HTR-8/SVneo (cell line): ENCODE data around the gene SUGP2.

ENCODE experiments used
- DNase-seq: peaks from one replicate; pipeline ENCODE4 v3.0.0; 2011; ENCODE audit warnings: low spot score, mixed read lengths; ENCODE audit not compliant: insufficient read length
- FAIRE-seq: peaks from 2 replicates; lab custom pipeline; 2011; peaks lifted over from hg19 to GRCh38; lab: Jason Lieb, UNC

The SUGP2 gene

DNA sequence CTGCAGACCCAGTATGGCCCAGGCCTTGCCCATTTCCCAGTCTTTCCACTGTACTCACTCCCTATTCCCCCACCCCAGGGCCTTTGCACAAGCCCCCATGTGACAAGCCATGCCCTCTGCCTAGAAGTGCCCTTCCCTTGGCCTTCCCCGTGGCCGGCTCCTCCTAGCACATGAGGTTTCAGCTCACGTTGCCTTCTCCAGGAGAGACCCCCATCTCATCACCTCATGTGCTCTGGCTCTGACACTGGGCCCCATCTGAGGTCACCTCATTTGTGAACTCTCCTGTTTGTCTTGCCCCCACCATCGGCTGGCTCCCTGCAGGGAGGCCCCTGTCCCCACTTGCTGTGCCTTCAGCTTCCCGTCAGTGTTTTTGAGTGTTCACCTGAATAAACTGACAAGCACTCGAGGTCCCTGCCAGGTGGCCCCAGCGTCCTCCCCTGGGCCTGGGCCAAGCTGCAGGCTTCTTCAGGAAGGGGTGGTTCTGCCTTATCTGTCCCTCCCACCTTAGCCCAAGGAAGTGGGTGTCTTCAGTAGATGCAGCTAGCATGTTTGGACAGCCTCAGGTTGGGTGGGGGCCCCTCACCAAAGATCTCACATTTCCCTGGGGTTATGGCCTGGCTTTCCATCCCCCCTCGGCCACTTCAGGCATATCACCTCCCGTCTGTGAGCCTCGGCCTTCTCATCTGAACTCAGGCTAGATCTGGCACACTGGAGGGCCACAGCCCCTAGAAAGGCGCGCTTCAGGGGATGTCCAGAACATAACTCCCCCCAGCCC lies 26.7 kb upstream of the SUGP2 start:
- DNase-seq (no peak), FAIRE-seq (no peak)

DNA sequence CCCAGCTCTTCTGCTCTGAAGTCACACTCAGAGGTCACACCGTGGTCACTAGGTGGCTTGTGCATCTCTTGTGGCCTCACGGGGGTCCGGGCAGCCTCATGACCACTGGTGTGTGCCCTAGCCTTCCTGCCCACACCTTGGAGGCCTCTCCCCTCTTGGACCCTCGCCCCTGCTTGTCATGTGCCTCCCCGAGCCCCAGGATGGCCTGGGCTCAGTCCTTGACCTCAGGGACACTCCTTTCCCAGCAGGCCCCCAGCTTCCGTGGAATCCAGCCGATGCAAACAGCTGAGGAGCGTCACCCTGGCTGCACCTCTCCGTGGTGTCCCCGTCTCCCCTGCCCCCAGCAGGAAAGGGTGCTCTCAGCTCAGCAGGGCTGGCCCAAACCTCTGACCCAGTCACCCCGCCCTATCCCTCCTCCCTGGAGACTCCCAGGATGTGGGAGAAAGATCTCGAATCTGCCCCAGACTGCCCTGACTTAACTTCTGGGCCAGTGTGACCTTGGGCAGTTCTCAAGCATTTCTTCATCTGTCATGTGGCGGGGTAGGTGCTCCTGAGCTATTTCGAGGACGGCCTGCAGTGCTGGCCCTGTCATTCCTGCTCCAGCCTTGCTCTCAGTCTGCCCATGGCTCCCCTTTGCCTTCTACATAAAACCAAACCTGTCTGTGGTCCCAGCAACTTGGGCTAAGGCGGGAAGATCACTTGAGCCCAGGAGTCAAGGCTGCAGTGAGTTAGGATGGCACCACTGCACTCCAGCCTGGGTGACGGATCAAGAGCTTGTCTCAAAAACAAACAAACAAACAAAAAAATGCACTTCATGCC lies 25.9 kb upstream of the SUGP2 start:
- FAIRE-seq (peak; percentile 9), DNase-seq (no peak)

DNA sequence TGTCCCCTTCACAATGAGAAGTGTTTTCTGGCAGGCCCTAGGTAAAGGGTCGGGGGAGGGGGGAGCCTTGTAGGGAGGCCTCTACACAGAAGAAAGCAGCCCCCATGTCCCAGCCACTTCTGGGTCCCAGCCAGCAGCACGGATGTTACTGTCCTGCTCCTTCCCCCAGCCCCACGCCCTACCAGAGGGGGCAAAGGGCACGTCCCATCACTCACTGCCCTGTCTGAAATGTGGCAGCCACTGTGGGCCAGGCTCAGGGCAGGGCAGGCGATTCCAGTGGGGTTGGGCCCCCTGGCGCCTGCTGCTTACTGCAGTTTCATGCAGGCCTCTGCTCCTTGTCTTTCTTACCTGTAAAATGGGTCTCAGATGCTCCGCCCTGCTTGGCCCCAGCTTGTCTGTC lies 24.4 kb upstream of the SUGP2 start:
- DNase-seq, result no peak

DNA sequence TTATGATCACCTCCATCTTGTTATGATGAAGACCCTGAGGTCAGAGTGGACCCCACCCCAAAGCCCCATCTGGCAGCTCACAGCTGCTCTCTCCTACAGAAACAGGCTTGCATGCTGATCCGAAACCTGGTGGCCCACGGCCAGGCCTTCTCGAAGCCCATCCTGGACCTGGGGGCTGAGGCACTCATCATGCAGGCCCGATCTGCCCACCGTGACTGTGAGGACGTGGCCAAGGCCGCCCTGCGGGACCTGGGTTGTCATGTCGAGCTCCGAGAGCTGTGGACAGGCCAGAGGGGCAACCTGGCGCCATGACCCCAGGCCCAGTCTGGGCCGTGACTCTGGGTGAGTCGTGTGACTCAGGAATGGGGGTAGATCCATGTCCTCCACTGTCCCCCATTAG lies 24.0 kb upstream of the SUGP2 start:
- FAIRE-seq (no peak), DNase-seq (no peak)

More for the DNA sequence above, 24.4 kb upstream of the SUGP2 start:
- FAIRE-seq, result no peak

DNA sequence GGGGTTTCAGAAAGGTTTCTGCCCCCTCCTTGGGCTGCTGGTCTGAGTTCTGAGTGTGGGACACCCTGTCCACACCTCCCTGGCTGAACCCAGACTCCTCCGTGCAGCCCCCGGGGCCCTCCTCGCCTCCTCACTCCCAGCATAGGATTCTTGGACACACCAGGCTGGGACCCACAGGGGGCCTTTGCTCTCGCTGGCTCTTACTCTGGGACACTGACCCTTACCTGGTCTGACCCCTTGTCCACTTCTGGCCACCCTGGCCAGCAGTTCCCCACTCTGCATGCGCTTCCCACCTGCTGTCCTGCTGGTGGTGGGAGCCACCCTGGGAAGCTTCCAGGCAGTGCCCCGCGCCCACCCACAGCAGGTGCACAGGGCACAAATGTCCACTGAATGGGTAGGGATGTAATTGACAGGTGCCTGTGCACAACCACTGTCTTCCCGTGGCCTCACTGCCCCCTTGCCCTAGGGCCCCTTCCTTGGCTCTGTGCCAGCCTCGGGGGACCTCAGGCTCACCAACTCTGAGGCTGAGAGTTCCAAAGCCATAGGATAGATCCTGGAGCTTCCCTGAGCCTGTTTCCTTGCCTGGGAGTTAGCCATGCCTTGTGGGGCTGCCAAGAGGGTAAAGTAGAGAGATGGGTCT lies 23.4 kb upstream of the SUGP2 start:
- FAIRE-seq (no peak), DNase-seq (no peak)

DNA sequence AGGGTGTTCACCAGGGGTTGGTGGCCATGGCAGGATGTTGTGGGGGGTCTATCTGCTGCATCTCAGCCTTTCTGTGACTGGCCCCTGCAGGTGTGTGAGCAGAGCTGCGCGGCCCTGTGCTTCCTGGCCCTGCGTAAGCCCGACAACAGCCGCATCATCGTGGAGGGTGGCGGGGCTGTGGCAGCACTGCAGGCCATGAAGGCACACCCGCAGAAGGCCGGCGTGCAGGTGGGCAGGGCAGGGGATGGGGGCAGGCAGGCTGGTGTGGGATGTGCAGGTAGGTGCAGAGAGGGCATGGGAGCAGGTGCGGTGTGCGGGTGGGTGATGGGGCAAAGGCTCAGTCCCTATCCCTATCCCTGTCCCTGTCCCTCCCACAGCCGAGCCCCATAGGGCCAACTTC lies 22.4 kb upstream of the SUGP2 start:
- DNase-seq (no peak), FAIRE-seq (no peak)

DNA sequence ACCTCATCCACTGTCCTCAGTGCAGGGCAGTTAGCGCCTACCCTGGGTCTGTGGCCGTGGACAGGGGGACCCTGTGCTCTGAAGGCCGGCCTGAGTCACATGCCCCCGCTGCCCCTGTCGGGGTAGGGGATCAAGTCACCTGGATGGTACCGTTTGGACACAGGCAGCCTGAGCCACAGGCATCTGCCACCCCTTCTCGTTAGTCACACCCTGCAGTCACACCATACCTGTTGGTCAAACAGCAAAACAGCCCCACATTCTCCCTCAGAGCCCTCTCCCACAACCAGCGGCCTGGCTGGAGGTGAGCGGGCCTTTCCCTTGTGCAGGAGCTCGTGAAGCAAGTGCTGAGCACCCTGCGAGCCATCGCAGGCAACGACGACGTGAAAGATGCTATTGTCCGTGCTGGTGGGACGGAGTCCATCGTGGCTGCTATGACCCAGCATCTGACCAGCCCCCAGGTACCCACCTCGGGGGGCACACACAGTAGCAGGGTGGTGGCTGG lies 21.7 kb upstream of the SUGP2 start:
- FAIRE-seq, result no peak
- no peak for DNase-seq

DNA sequence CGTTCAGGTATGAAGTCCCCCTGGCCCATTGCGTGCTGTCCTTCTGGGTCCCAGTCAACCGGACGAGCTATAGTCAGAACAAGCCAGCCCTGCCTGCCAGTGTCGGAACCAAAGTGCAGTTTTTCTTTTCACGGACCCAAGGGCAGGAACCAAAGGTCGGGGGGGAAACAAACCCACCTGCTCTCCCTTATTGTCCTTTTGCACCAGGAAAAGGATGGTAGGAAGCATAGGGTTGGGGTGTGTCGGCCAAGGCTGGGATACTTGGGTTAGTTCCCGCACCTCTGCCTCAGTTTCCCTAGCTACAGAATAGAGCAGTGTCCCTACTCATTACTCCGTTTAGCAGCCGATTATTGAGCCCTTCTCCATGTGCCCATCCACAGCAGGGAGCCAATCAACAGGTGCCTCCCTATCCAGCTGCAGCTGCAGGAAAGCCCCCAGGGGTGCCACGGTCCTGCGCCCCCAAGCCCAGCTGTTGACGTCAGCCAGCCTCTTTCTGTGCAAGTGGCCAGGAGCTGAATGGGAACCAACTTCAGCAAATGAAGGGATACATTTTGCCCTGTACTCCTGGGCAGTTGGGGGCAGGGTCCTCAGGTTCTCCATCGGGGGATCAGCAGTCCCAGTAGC lies 21.1 kb upstream of the SUGP2 start:
- FAIRE-seq (no peak), DNase-seq (no peak)

DNA sequence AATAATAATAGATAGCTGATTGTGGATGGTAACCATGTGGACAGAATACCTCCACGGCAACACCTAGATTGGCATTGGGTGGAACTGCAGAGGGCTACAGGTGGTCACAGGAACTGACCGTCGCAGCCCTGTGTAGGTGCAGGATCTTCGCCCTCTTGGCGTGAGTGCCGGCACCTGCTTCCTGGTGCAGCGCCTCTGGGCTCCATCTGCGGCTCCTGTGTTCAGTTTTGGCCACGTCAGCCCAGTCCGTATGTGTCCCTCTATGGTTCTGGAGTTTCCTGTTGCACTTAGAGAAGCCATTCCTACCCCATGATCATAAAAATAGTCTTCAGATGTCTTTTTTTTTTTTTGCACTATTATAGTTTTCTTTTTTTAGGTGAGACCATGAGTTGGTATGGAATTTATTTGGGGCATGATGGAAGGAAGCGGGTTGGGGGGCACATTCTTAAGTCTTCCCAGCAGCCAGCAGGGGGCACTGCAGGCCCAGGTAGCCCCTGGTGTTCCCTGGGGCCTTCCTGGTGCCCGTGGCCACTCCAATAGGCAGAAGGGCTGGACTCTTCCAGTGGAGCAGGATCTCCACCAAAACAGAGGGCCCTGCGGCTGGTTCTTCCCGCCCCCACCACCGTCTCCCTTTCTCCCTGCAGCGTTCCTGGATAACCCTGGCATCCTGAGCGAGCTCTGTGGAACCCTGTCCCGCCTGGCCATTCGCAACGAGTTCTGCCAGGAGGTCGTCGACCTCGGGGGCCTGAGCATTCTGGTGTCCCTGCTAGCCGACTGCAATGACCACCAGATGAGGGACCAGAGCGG lies 20.4 kb upstream of the SUGP2 start:
- FAIRE-seq, result no peak

DNA sequence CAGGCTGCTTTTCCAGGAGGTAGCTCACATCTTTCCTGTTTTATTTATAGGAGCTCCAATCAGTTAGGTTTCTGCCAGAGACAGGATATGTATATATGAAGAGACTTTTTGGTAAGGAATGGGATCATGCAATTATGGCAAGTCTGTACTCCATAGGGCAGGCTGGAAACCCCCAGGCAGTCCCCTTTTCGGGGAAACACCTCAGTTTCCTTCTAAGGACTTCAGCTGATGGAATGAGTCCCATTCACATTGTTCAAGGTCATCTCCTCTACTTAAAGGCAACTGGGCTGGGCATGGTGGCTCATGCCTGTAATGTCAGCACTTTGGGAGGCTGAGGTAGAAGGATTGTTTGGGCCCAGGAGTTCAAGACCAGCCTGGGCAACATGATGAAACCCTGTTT lies 19.6 kb upstream of the SUGP2 start:
- DNase-seq (no peak), FAIRE-seq (no peak)

More for the DNA sequence above, 20.4 kb upstream of the SUGP2 start:
- peak; percentile 60 for DNase-seq

DNA sequence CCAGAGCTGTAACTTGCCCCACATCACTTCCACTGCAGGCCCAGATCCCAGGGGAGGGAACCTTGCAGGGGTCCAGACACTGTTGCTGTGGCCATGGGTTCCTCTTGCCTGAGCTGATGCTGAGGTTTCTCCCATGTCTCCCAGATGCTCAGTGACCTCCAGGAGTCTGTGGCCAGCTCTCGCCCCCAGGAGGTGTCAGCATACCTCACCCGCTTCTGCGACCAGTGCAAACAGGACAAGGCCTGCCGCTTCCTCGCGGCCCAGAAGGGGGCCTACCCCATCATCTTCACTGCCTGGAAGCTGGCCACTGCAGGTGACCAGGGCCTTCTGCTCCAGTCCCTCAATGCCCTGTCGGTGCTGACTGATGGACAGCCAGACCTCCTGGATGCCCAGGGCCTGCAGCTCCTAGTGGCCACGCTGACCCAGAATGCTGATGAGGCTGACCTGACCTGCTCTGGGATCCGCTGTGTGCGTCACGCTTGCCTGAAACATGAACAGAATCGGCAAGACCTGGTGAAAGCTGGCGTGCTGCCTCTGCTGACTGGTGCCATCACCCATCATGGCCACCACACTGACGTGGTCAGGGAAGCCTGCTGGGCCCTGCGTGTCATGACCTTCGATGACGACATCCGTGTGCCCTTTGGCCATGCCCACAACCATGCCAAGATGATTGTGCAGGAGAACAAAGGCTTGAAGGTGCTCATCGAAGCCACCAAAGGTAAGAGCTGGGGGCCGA lies 18.3 kb upstream of the SUGP2 start:
- DNase-seq, result no peak
- FAIRE-seq, result no peak

DNA sequence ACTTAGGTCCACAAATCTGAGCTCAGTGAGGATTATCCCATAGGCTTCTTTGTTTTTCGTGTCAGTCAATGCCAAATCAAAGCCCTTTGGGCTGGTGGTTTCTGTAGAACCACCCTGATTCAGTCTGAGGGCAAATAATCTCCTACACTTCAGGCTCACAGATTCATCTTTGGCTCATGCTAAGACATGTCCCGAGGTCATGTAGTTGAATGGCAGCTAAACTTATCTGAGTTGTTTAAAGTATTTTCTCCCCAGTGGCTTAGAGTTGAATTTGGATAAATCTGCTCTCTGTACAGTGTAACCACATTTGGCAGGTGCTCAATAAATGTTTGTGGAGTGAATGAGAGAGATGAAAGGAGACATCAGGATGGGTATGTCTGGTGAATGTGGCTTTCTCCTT lies 17.4 kb upstream of the SUGP2 start:
- FAIRE-seq (no peak), DNase-seq (no peak)

DNA sequence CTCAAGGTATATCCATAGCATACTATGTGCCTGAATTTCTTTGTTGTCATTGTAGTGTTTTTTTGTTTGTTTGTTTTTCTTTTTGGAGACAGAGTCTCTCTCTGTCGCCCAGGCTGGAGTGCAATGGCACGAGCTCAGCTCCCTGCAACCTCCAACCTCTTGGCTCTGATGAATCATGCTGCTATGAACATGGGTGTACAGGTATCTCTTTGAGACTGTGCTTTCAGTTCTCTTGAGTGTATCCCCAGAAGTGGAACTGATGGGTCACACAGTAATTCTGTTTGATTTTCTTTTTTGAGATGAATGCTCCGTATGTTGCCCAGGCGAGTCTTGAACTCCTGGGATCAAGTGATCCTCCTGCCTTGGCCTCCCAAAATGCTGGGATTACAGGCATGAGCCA lies 16.8 kb upstream of the SUGP2 start:
- DNase-seq (no peak), FAIRE-seq (no peak)

DNA sequence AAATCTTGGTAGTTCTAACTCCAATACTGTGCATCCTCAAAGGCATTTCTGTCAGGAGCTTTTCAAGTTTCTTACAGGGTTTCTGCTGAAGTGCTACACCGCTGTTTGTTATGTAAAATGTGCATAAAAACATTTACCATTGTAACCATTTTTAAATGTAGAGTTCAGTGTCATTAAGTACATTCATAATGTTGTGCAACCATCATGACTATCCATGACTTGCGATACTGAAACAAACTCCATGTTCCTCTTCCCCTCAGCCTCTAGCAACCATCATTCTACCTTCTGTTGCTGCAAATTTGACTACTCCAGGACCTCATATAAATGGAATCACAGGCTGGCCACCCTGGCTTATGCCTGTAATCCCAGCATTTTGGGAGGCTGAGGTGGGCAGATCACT lies 16.1 kb upstream of the SUGP2 start:
- FAIRE-seq (no peak), DNase-seq (no peak)

DNA sequence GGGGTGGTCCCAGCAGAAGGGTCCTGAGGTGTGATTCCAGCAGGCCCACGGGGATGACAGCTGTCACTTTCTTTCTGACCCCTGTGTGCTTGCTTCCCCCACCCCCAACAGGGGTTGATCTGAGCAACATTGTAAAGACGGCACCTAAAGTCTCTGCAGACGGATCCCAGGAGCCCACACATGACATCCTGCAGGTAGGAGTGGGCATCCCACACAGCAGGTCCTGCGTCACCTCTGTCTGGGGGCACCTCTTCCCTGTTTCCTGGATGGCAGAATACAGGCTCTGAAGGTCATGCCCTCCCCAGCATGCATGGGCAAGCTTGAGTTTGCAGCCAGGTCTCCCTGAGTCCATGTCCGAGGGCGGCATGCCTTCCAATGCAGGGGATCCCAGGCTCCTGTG lies 10.6 kb upstream of the SUGP2 start:
- FAIRE-seq, result no peak

DNA sequence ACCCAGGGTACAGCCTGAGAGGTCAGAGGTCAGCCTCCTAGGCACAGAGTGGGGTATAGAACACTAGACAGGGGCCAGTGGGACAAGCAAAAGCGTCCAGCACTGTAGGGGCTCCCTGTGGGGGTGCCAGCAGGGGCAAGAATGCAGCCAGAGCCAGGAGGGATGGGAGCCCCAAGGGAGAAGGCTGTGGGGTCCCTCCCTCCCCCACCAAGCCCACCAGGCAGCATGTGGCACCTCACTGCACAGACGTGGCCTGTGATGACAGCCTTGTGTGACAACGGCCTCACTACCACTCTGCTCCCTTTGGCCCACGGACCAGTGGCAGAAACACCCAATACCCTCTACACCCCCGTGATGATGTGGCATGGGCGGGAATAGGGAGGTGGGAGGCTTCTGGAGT lies 10.2 kb upstream of the SUGP2 start:
- FAIRE-seq (no peak), DNase-seq (no peak)

More for the DNA sequence above, 10.6 kb upstream of the SUGP2 start:
- DNase-seq, result no peak

DNA sequence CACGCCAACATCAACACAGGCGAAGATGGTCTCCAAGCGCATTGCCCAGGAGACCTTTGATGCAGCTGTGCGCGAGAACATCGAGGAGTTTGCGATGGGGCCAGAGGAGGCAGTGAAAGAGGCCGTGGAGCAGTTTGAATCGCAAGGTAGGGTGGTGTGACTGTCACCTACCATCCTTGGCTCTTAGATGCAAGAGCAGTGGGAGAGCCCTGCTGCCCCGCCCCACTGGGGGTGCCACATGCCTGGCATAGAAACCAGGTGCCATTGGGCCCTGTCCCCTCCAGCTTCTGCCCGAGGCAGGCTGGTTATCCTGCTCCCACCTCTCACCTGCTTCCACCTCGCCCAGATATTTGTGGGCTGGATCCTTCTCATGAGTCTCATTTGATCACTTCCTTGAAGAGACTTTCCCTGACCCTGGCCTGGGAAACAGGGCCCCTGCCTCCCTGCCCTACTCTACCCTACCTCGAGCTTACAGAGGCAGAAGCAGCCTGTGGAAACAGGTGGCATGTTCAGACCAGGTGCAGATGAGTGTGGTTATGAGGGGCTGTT lies 9.5 kb upstream of the SUGP2 start:
- FAIRE-seq, result no peak
- no peak for DNase-seq

DNA sequence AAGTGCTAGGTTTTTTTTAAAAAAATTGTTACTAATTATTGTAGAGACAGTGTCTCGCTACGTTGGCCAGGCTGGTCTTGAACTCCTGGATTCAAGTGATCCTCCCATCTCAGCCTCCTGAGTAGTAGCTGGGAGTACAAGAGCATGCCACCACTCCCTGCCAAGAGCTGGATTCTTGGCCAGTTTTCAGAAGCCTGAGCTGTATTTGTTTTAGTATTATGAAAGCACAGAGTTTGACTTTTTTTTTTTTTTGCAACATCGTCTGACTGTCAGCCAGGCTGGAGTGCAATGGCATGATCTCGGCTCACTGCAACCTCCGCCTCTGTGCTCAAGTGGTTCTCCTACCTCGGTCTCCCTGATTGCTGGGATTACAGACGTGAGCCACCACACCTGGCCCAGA lies 7.1 kb upstream of the SUGP2 start:
- FAIRE-seq, result no peak
- DNase-seq, result no peak

DNA sequence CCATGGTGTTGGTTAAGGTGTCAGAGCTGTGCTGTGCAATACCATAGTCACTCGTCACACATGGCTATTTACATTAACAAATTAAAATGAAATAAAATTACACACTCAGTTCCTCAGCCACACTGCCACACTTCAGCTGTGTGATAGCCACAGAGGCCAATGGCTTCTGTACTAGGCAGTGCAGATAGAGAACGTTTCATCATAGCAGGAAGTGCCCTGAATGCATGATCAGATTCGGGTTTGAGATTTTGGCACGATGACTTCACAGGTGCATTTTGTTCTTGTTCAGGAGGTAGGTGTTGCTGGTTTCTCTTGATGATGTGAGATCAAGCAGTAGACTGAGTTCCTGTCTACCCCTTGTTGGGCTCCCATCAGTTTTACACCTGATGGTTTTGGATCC lies 6.6 kb upstream of the SUGP2 start:
- FAIRE-seq (no peak), DNase-seq (no peak)
